Raji (cell line): ENCODE data around the gene DCLRE1B.

ENCODE experiments used
- POLR2A ChIP-seq: IDR thresholded peaks from 2 replicates; pipeline ENCODE4 v1.6.1; 2011; ENCODE audit warnings: low read depth, low read length, control low read depth; ENCODE audit not compliant: insufficient read depth

The DCLRE1B gene

DNA sequence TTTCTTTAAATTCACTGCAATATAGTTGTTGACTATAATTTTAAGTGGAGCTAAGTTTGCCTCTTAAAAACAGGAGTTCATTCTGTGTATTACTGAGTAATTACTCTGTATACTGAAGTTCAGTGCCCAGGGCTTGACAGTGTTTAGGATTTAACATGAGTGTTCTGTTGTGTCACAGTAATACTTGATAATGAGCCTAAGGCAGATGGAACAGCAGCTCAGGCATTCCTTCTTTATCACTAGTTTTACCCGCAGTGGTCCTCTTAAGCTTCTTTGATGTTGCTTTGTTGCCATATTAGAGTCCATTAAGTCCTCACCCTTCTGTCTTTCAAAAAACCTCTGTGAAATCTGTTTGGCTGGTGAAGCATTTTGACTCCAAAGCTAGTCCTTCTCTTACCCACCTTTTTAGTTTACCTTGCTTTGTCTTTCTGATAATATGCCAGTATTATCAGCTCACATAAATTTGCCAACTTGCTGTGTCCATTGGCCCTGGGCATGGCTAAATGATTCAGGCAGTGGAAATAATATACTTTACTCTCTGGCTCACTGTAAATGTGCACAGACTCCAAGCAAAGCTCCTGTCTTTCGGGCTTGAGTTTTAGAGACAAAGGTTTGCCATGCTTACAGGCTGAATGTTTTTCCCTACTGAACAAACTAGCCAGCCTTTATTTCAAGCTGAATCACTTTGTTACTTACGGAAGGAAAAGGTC lies 41.7 kb downstream of the DCLRE1B start:
- TF ChIP-seq POLR2A = no peak

DNA sequence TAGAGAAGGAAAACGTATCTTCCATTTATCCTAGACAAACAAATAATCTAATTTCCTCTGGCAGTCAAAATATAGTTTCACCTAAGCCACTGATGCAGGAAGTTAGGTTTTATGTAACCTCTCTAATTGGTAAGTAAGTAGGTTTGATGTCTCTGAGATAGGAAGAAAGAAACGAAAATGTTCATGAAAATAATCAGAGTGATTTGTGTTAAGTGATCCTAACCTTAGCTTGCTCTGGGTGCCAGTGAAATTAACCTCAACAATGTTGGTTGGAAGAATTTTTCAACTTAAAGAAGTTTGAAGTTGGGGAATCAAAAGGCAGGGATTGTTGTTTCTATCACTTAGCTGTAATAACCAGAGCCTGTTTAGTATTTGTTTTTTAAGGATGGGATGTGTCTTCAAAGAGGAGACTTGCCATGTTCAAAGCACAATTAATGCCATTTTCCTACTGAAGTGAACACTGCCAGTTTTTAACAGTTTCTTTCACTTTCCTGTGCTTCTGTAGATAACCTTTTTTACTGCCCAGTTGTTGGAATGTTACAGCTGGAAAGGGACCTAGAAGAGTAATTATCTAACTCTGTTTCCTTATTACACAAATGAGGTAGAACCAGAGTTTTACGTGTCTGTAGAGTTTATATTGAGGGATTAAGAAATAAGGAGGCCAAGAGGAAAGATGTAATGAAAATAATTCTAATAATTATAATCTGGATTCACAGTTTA lies 42.4 kb downstream of the DCLRE1B start:
- no peak for TF ChIP-seq POLR2A

DNA sequence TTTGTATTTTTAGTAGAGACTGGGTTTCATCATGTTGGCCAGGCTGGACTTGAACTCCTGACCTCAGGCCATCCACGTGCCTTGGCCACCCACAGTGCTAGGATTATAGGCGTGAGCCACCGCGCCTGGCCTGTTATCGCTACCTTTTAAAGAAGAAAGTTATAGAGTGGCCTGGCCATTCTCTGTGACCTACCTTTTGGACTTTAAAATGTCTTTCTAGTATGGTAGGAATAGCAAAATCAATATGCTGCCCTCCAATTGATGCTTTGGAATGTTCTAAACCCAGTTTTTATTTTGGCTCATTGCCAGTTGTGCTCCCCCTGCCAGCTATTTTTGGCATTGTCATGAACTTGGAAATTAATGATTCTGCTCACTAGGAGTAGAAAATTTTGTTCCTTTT lies 43.9 kb downstream of the DCLRE1B start:
- TF ChIP-seq POLR2A = no peak

DNA sequence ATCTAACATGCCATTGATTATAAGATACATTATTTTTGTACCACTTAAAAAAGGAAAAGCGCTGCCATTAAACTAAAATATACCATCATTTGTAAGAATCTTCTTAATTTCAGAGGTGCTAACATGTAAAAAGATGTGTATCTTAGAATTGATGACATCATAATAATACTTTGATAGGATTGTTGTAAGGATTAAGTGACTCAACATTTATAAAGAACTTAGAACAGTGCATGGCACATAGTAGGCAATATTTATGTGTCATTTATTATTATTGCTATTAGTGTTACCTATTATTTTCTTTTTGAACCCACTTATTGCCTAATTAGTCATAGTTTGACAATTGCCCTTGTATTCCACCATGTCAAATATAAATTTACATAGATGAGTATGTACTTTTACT lies 45.8 kb downstream of the DCLRE1B start:
- TF ChIP-seq POLR2A = no peak

DNA sequence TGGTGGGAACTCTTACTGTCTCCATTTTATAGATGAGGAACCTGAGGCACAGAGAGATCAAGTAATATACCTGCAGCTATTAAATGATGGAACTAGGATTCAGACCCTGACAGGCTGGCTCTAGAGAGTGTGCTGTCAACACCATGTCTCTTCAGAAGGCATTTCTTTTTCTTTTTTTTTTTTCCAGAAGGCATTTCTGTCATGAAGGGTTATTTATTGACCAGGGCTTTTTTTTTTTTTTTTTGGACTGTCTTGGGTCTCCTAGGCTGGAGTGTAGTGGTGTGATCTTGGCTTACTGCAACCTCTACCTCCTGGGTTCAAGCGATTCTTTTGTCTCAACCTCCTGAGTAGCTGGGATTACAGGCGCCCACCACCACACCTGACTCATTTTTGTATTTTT lies 46.6 kb downstream of the DCLRE1B start:
- no peak for TF ChIP-seq POLR2A

DNA sequence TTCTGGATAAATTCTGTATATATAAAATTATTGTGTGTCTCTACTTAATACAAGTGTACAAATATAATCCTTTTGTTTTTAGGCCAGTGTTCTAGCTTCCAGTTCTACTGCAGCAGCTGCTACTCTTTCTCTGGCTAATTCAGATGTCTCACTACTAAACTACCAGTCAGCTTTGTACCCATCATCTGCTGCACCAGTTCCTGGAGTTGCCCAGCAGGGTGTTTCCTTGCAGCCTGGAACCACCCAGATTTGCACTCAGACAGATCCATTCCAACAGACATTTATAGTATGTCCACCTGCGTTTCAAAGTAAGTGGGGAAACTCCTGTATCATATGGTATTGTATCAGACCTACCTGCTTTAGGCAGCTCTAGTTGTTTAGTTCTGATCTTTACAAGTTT lies 52.9 kb downstream of the DCLRE1B start:
- TF ChIP-seq POLR2A = no peak

DNA sequence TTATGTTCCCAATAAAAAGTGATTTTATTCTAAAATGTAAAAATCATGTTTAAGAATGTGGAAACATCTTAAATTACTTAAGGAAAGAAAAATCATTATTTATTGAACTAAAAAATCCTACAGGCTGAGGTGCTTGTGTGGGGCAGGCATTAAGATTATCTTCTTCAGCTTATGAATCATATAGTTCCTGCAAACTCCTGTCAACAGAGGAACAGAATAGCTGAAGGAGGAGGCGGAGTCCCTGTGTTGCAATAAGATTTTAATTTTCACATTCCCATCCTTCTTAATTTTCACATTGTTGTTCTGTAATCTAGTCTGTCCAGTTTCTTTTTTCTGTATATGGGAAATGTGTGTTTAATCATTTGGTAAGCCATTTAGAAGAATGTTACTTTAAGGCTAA lies 53.6 kb downstream of the DCLRE1B start:
- TF ChIP-seq POLR2A = no peak

DNA sequence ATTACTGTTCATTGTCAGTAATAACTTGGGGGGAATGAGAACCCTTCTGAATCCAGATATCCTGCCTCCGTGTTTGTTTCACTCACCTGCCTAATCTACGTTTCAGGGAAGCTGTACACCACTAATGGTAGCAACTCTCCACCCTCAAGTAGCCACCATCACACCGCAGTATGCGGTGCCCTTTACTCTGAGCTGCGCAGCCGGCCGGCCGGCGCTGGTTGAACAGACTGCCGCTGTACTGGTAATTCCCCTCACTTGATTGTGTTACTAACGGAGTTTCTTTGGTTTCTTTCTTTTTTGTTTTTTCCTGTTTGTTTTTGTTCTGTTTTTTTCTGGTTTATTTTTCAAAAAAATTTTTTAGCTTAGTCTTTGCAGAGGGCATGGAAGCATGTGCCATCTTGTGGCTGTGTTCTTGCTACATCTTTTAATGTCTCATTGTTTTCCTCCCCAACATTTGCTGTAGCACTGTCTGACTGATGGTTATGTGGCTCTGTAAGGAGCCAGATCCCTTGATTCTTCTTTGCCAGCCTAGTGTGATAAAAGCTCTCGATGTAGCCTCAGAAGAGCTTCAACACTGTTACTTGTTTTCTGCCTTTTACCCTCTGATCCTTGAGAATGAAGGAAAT lies 58.3 kb downstream of the DCLRE1B start:
- TF ChIP-seq POLR2A = no peak
